ENCODE data around the gene ADAMTS9.

Gene ADAMTS9

GRCh38 chr3:64651741-64652241 is 36.0 kb downstream of the ADAMTS9 start:
- DNase-seq (ENCODE audit: low read depth, low spot score), result no peak
- CTCF ChIA-PET, result no interaction called here
- TF ChIP-seq CTCF (IDR thresholded peaks at IDR 0.05; ENCODE audit: insufficient read depth, low read length, missing control alignments), result no peak

GRCh38 chr3:64651303-64651702 is 36.5 kb downstream of the ADAMTS9 start:
- POLR2A ChIA-PET, result no interaction called here
- no peak for DNase-seq (ENCODE audit: low read depth, low spot score)
- no peak for TF ChIP-seq CTCF (IDR thresholded peaks at IDR 0.05; ENCODE audit: insufficient read depth, low read length, missing control alignments)

More at GRCh38 chr3:64651741-64652241, 36.0 kb downstream of the ADAMTS9 start:
- H3K4me3 ChIP-seq (ENCODE audit: low read depth, low read length), result no peak overlapping the region
- POLR2A ChIA-PET, result no interaction called here

GRCh38 chr3:64650715-64651114 is 37.1 kb downstream of the ADAMTS9 start:
- no peak for TF ChIP-seq CTCF (IDR thresholded peaks at IDR 0.05; ENCODE audit: insufficient read depth, low read length, missing control alignments)
- CTCF ChIA-PET, result no interaction called here
- peak; percentile 23 for DNase-seq (ENCODE audit: low read depth, low spot score)
- POLR2A ChIA-PET, result interaction anchor here (0.6 kb wide), 1 partner anchor 37 kb away, joined by 3 read pairs; the partner anchor contains the start of gene ADAMTS9
- no peak overlapping the region for H3K4me3 ChIP-seq (ENCODE audit: low read depth, low read length)

More at GRCh38 chr3:64651303-64651702, 36.5 kb downstream of the ADAMTS9 start:
- CTCF ChIA-PET, result no interaction called here
- no peak overlapping the region for H3K4me3 ChIP-seq (ENCODE audit: low read depth, low read length)

- ChIA-PET CTCF (no interaction called here), POLR2A (interaction anchor here (0.6 kb wide), 1 partner anchor 38 kb away, joined by 3 read pairs; the partner anchor contains the start of gene ADAMTS9)
- TF ChIP-seq CTCF (IDR thresholded peaks at IDR 0.05; ENCODE audit: insufficient read depth, low read length, missing control alignments), result no peak
- no peak overlapping the region for H3K4me3 ChIP-seq (ENCODE audit: low read depth, low read length)
- DNase-seq (ENCODE audit: low read depth, low spot score), result no peak
Observed at GRCh38 chr3:64650096-64650622, 37.6 kb downstream of the ADAMTS9 start.

GRCh38 chr3:64648927-64649906 is 38.6 kb downstream of the ADAMTS9 start:
- ChIA-PET CTCF (interaction anchor here (1.5 kb wide), 1 partner anchor 115 kb away, joined by 4 read pairs; no protein-coding TSS in a partner anchor), POLR2A (no interaction called here)
- no peak for TF ChIP-seq CTCF (IDR thresholded peaks at IDR 0.05; ENCODE audit: insufficient read depth, low read length, missing control alignments)
- H3K4me3 ChIP-seq (ENCODE audit: low read depth, low read length), result no peak overlapping the region
- DNase-seq (ENCODE audit: low read depth, low spot score), result no peak

- no peak for DNase-seq (ENCODE audit: low read depth, low spot score)
- no peak overlapping the region for H3K4me3 ChIP-seq (ENCODE audit: low read depth, low read length)
- CTCF ChIA-PET, result interaction anchor here (1.5 kb wide), 1 partner anchor 114 kb away, joined by 4 read pairs; no protein-coding TSS in a partner anchor
- no peak for TF ChIP-seq CTCF (IDR thresholded peaks at IDR 0.05; ENCODE audit: insufficient read depth, low read length, missing control alignments)
- POLR2A ChIA-PET, result no interaction called here
Observed at GRCh38 chr3:64647825-64648224, 40.0 kb downstream of the ADAMTS9 start.

Data from AG04449 (cell line).